Left cardiac atrium (tissue), 4 donors: ENCODE results near the gene COBL. TPM values are rescaled to one million over a fixed set of nuclear protein-coding genes. Genes with fewer than 3 reads are reported as not detected.

Experiments used
- ATAC-seq, 2 donors: fragments of 200-7000 bp; cut with Tn5 transposase; one replicate each; pipeline ENCODE4 v1.9.1; 2020; ENCODE audit warnings: mild to moderate bottlenecking in 2 of 2, moderate library complexity in 2 of 2
- DNase-seq: peaks from one replicate; pipeline ENCODE4 v3.0.0-alpha.2; 2020
- intact Hi-C, 2 donors: fragments of 100-400 bp; cut with DNase I; formaldehyde crosslinking; loops; one replicate each; pipeline versions ENCODE4 v1.14.1 to v1.15.1; 2022 to 2023
- total RNA-seq, 2 donors: library from RNA; stranded (reverse); fragmentation: NEBNext Ultra II Directional; extraction: Animal tissue kit (Norgen Biotek cat#: 25700); gene quantifications; one replicate each; pipeline ENCODE4 v1.2.1, GENCODE V29; 2021
- donor health status: DM: no; HTN: yes; CAD: no.
- donor health status: DM: no; HTN: yes; CAD: no; lungs with severe emphysema.
- donor health status: DM: yes; HTN: yes; CAD: no.
- donor health status: Dilated cardiomyopathy.

The COBL gene
- total RNA-seq, 2 donors from 2014 or later = 28.1 to 36.0 TPM

DNA sequence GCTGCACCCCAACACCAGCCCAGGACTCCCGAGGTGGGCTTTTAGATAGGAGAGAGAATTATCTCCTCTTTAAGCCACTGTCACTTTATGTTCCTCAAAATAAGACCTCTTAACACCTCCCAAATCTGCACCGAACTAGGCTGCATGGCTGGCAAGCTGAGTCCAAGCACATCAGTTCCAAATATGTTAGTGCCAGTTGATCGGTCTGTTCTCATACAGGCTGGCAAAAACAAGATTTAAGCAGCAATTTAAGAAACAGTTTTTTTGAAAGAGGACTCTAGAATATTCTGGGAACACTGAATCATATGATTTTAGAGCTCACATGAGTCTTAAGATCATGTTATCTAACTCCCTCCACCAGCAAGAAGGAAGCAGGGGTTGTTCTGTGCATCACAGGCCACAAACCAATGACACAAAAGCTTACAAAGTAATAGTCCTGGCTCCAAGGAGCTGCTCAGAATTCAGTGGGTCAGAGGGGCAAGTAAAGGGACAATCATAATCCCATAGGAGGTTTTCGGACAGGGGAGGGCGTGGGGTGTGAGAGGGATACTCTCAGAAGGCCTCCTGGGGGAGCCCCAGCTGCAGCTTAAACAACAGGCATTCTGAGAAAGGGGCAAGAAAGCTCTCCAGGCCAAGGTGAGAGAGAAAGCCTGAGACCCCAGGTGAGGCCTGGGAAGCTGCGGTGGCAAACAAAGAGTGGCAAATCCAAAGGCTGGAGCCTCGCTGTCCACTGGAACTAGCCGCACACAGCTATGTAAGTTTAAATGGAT is 7.1 kb downstream of the COBL start:
- intact Hi-C loops = no loop called here
- ATAC-seq = peak in 1 of 2 donors; percentile 35
- no peak for DNase-seq

DNA sequence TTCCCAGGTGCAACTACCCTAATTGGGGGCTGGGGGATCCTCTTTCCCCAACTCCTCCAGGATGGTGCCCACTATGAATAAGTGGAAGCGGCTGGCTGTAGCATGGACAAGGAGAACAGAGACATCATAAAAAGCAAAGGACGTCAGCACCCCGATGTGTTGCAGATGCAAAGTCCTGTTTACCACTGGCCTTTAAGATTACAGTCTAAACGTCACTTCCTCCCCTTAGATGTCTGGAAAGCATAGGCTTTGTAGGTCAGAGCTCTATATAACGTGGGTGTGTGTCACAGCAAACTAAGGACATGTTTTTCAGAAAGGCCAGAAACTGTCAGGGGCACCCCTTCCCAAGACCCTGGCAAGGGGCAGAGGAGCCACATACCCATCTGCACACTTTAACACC is 7.9 kb downstream of the COBL start:
- intact Hi-C loops = no loop called here
- DNase-seq (no peak), ATAC-seq (no peak)

DNA sequence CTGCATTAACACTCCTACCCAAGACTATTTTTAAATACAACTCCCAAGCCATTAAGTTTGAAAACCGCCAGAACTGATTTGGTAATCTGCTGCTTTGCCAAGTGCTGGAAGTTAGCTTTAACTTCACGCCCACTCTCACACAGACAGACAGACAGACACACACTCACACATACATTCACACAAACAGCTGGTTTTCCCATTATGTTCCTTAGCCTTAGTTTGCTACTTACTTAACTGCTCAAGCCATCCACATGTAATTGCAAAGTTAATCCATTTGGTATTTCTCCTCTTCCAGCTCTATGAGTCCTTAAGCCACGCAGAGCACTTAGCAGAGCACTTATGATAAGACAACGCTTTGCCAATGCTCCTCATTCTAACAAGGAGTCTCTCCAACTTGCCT is 8.3 kb downstream of the COBL start:
- ATAC-seq (peak; percentile 51 to 71), DNase-seq (no peak)
- intact Hi-C loops = no loop called here

- ATAC-seq (peak; percentile 9 to 13), DNase-seq (no peak)
- intact Hi-C loops = no loop called here
Observed at GRCh38 chr7:51307651-51308210, 8.9 kb downstream of the COBL start.

DNA sequence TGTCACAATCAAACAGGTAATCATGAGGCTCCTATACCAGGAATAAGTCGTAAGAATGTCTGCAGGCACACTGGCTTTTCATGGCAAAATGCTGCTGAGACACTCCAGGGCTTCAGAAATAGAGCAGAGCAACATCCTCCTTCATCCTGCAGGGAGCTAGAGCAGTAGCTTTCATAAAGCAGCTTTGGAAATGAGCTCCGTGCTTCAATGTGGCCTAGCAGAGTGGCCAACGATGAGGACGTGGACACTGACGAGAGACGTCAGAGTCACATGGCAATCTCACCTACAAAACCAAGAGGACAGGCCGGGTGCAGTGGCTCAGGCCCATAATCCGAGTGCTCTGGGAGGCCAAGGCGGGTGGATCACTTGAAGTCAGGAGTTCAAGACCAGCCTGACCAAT is 9.8 kb downstream of the COBL start:
- no peak for DNase-seq
- intact Hi-C loops = no loop called here
- ATAC-seq = no peak

- intact Hi-C loops = loop anchor here in 1 of 2 donors (5.0 kb wide), 1 partner anchor 53 kb away; no protein-coding TSS in a partner anchor
- ATAC-seq (no peak), DNase-seq (no peak)
Observed at GRCh38 chr7:51304729-51305128, 11.9 kb downstream of the COBL start.

DNA sequence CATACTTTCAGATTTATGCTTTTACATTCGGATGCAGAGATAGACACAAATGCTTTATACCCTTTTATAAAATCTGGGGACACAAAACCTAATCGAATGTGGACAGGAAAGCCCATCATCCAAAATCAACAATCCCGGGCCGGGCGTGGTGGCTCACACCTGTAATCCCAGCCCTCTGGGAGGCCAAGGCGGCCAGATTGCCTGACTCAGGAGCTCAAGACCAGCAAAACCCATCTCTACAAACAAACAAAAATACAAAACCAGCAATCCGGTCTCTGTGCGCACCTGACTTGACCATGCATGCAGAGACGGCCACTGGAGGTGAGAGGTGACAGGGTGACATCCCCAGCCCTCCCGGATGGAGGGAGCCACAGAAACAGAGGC is 13.5 kb downstream of the COBL start:
- no peak for ATAC-seq
- DNase-seq = no peak
- intact Hi-C loops = loop anchor here in 1 of 2 donors (5.0 kb wide), 1 partner anchor 54 kb away; no protein-coding TSS in a partner anchor

DNA sequence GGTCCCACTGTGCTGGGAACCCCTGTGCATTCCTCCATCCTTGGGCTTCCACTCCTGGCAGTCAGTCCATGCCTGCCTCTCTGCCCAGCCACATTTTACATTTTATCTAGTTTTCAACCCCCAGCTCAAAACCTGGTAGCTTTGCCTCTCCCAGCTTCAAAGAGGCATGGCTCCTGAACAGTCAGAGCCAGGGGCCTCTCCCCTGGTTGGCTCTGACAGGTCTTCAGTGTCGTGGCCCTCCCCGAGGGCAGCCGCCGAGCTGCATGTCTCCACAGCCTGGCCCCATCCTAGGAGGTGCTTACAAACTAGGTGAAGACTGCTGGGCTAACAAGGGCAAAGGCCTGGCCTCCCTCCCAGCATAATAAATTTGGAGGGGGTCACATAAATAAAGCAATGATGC is 14.8 kb downstream of the COBL start:
- DNase-seq = no peak
- intact Hi-C loops = loop anchor here in 1 of 2 donors (5.0 kb wide), 1 partner anchor 55 kb away; no protein-coding TSS in a partner anchor
- peak; percentile 13 to 35 for ATAC-seq

DNA sequence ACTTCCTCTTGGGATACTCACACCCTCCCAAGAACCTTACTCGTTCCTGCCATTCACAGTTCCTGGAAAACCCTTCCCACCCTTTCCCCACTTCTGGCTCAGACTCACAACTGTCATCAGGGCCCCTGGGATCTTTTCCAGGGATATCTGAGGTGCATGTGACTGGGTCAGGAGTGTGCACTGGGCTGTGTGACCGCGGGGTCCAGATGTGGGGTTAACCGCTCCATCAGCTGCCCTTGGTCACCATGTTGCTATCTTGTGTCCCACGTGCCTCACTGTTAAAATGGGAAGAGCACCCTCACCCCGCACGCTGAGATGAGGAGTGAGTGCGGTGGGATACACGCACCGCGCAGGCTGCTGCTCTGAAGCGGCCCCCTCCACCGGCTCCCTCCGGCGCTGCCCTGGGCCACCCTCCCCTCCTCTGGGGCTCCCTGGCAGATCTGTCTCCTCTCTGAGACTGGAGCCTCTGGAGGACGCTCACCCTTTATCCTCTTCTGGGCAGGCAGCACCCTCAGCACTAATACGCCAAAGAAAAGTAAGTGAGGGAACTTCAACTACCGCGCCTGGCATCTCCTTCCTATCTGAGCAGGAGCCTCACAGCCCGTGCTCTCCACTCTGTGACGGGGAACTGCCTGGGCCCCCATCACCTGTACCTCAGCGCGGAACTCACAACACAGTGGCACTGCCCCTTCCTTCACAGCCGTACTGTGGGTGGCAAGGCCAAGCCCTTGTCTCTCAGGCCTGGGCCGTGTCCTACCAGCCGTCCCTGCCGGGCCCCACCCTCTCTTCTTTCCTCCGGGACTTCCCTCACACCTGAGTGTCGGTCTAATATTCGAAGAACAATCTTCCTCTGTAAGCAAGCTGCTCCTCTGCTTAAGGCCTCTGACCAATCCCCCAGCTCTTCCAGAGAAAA is 15.6 kb downstream of the COBL start:
- peak in 1 of 2 donors; percentile 24 for ATAC-seq
- no peak for DNase-seq
- intact Hi-C loops = loop anchor here in 1 of 2 donors (5.0 kb wide), 1 partner anchor 56 kb away; no protein-coding TSS in a partner anchor

- intact Hi-C loops = loop anchor here in 1 of 2 donors (5.0 kb wide), 1 partner anchor 58 kb away; no protein-coding TSS in a partner anchor
- no peak for DNase-seq
- no peak for ATAC-seq
Observed at GRCh38 chr7:51299391-51300133, 17.0 kb downstream of the COBL start.

- no peak for ATAC-seq
- no peak for DNase-seq
- intact Hi-C loops = no loop called here
Observed at GRCh38 chr7:51298912-51299311, 17.7 kb downstream of the COBL start.

- intact Hi-C loops = no loop called here
- no peak for DNase-seq
Observed at GRCh38 chr7:51297986-51298385, 18.6 kb downstream of the COBL start.

DNA sequence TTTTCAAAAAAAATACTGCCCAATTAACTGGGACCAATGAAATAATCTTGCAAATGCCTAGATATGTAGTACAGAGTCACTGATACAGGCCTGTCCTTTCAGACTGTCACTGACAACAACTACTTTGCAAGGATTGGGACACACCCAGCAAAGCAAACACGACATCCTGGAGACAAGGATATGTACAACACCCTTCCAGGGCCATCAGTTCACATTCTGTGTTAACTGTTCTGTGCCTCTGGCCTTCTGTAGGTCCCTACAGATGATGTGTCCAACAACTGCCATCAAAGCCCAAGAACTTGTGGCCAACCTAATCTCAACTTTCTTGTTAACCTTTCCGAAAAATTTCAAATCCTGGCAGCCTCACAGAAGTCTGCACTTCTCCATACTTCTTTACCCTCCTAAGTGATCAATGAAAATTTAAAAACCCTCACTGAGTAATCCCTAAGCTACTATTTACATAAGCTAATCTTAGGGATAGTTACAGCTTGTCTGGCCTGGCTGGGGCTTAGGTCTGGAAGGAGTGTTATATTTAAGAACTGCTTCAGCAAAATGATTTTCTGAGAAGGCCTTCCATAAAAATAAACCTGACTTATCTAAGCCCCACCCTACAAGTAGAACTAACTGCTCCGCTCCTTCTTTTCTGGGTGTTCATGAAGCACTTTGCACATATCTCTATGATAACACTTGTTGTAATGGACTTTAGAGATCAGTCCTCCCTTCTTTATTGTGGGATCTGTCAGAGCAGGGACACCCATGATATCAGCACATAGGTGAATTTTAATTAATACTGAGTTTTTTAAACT is 21.0 kb downstream of the COBL start:
- ATAC-seq = peak; percentile 31 to 50
- no peak for DNase-seq
- intact Hi-C loops = no loop called here

More at GRCh38 chr7:51297986-51298385, 18.6 kb downstream of the COBL start:
- no peak for ATAC-seq

GRCh38 chr7:51292596-51292995 is 24.0 kb downstream of the COBL start:
- intact Hi-C loops = no loop called here
- ATAC-seq (no peak), DNase-seq (no peak)

DNA sequence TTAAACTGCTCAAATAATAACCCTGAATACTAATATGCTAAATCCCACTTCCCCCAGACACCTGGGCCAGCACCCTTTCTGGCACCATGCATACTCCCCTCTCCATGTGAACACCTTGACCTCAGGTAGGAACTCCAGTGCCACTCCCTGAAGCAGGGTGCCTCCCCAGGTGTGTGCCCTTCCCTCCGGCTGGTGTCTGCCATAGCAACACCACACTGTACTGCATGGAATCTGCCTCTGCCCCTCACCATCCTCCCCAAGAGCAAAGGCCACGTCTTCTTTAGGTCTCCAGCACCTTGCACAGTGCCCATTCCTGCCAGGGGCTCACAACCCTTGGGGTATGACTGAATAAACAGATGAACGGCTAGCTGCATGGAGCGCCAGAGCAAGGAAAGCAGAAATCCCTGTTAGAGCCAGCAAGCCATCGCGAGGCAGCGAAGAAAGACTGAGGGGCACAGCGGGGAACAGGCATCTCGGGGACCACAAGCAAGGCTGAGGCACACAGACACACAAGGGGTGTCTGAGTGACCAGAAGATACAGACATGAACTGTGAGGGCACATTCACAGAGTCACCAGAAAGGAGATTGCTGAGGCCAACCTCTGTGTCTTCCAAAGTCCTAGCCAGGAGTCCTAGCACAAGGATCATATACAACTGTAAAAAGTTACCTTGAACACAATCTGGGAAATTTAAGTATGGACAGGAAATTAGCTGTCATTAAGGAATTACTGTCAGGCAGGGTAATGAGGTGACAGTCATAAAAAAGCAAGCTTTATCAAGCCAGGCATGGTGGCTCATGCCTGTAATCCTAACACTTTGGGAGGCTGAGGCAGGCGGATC is 25.7 kb downstream of the COBL start:
- no peak for DNase-seq
- intact Hi-C loops = no loop called here
- no peak for ATAC-seq

DNA sequence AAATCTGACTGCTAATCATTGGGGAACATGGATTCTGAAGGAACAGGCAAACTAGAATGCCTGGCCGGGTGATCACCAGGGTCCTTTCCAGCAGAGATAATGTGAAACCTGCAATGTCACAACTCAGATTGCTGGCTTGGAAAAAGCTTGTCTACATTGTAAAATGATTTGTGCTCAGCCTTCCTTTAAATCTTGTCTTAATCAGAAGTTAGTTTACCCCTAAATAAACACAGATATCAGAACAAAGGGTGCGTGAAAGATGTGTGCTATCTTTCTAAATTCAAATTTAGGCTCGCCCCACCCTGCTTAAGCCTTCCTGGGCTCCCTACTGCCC is 26.3 kb downstream of the COBL start:
- ATAC-seq = no peak
- intact Hi-C loops = no loop called here
- DNase-seq = no peak

- intact Hi-C loops = no loop called here
- DNase-seq (no peak), ATAC-seq (peak; percentile 52 to 82)
Observed at GRCh38 chr7:51289623-51290303, 26.8 kb downstream of the COBL start.
